Natural killer cell (primary cell): Measurements from ENCODE around the gene RGS10. TPM values are rescaled to one million over a fixed set of nuclear protein-coding genes. Genes with fewer than 3 reads are reported as not detected.
"Not testable (repeated sequence)": the region's sequence is repeated elsewhere in the genome, so short reads cannot be mapped to it uniquely, and the experiment has no call there.

ENCODE experiments used
- ATAC-seq, 3 donors: fragments of 150-1000 bp in 2 of 3; fragments of 200-7000 bp in 1 of 3; cut with Tn5 transposase; 1 replicate in 1 of 3; 2 replicates in 2 of 3; pipeline ENCODE4 v1.10.0; 2021; ENCODE audit warnings: mild to moderate bottlenecking in 2 of 3, moderate library complexity in 2 of 3
- DNase-seq, 2 donors: peaks; one replicate each; pipeline versions ENCODE4 v3.0.0 to v3.0.0-alpha.2; 2013 to 2021; ENCODE audit warnings: mixed read lengths in 1 of 2
- H3K27ac ChIP-seq: one replicate; pipeline ENCODE4 v1.5.1; 2013; ENCODE audit warnings: mild to moderate bottlenecking, low read length
- H3K27me3 ChIP-seq: one replicate; pipeline ENCODE4 v1.6.1; 2013; ENCODE audit warnings: low read length; ENCODE audit not compliant: control insufficient read depth, insufficient read depth
- H3K36me3 ChIP-seq: one replicate; pipeline ENCODE4 v1.6.1; 2013; ENCODE audit warnings: low read length; ENCODE audit not compliant: control insufficient read depth, insufficient read depth
- H3K4me1 ChIP-seq: one replicate; pipeline ENCODE4 v1.6.1; 2013; ENCODE audit warnings: low read length; ENCODE audit not compliant: control insufficient read depth, insufficient read depth
- H3K4me3 ChIP-seq: one replicate; pipeline ENCODE4 v1.5.1; 2013; ENCODE audit warnings: low read length
- H3K9me3 ChIP-seq: one replicate; pipeline ENCODE4 v1.6.1; 2013; ENCODE audit warnings: low read length; ENCODE audit not compliant: control insufficient read depth, insufficient read depth
- H3K27ac Mint-ChIP-seq, 2 donors: one replicate each; pipeline ENCODE4 v1.8.0; 2022; ENCODE audit warnings: mild to moderate bottlenecking in 2 of 2, mixed read lengths in 2 of 2, moderate library complexity in 1 of 2
- H3K27me3 Mint-ChIP-seq, 2 donors: one replicate each; pipeline ENCODE4 v1.8.0; 2022; ENCODE audit warnings: low read depth in 2 of 2, mixed read lengths in 2 of 2
- H3K36me3 Mint-ChIP-seq: one replicate; pipeline ENCODE4 v1.8.0; 2022; ENCODE audit warnings: mixed read lengths
- H3K4me1 Mint-ChIP-seq, 2 donors: one replicate each; pipeline ENCODE4 v1.8.0; 2022; ENCODE audit warnings: mixed read lengths in 2 of 2
- H3K4me3 Mint-ChIP-seq: one replicate; pipeline ENCODE4 v1.8.0; 2022; ENCODE audit warnings: mild to moderate bottlenecking, moderate library complexity, mixed read lengths
- H3K9me3 Mint-ChIP-seq, 2 donors: one replicate each; pipeline ENCODE4 v1.8.0; 2022; ENCODE audit warnings: mixed read lengths in 2 of 2
- CTCF ChIP-seq: fragments of 200-600 bp; IDR thresholded peaks from one replicate; pipeline ENCODE4 v1.8.0; 2022; ENCODE audit warnings: antibody characterized with exemption
- WGBS: methylation state at CpG from one replicate; pipeline ENCODE4 v1.1.7; 2013; ENCODE audit warnings: missing lambda C conversion rate; ENCODE audit not compliant: insufficient coverage; 5-methylcytosine and 5-hydroxymethylcytosine counted together
- intact Hi-C: fragments of 100-400 bp; cut with micrococcal nuclease; formaldehyde crosslinking; loops from one replicate; pipeline ENCODE4 v1.14.2; 2022
- total RNA-seq, 4 donors: library from RNA; stranded (reverse); fragments of 120-200 nt in 1 of 4; gene quantifications; one replicate each; pipeline versions ENCODE4 v1.2.3 to v1.2.4, GENCODE V29; 2013 to 2022

The RGS10 gene
- total RNA-seq, 3 donors from 2014 or later (not counting 1 experiment from before 2014, with no cell fraction given), result 13.5 to 25.7 (median 21.4) TPM

GRCh38 chr10:119556081-119556480 is 13.6 kb upstream of the RGS10 start:
- intact Hi-C loops, result not testable (repeated sequence)

DNA sequence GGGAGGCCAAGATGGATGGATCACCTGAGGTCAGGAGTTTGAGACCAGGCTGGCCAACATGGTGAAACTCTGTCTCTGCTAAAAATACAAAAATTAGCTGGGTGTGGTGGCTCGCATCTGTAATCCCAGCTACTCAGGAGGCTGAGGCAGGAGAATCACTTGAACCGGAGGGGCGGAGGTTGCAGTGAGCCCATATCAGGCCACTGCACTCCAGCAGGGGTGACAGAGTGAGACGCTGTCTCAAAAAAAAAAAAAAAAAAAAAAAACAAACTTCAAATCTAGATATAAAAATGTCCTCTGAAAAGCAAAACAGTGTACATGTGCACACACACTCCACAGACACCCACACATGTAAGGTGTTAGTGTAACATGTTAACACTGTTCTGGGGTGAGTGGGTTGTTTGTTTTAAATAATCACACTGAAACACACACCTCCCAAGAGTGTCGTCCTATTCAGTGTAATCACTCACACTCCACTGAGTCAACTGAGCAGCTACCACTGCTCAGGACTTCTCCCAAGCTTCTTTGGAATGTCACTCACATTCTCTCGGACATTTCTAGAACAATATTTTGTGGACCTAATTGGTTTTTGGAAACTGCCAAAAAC is 12.8 kb upstream of the RGS10 start:
- Histone ChIP-seq H3K4me3 (no peak overlapping the region), H3K27ac (no peak overlapping the region), H3K36me3 (no peaks in the 10 kb centered on the region), H3K9me3 (no peaks in the 10 kb centered on the region), H3K4me1 (no peaks in the 10 kb centered on the region), H3K27me3 (no peaks in the 10 kb centered on the region)
- TF ChIP-seq CTCF, result no peak
- ATAC-seq, result no peak
- H3K27ac Mint-ChIP-seq, result no peak overlapping the region
- intact Hi-C loops, result no loop called here
- DNase-seq, result no peak
- no peaks in the 10 kb centered on the region for H3K4me1 Mint-ChIP-seq
- H3K4me3 Mint-ChIP-seq, result no peak overlapping the region
- 86% methylated on average over 5 of the region's 6 CpGs for WGBS
- no peaks in the 10 kb centered on the region for H3K9me3 Mint-ChIP-seq
- H3K27me3 Mint-ChIP-seq, result peaks cover 0 to 6% of the 10 kb centered on the region in 2 donors
- H3K36me3 Mint-ChIP-seq, result no peaks in the 10 kb centered on the region

More at GRCh38 chr10:119556081-119556480, 13.6 kb upstream of the RGS10 start:
- not testable (repeated sequence) for DNase-seq, H3K9me3 ChIP-seq, H3K27ac Mint-ChIP-seq, H3K4me1 ChIP-seq, H3K4me1 Mint-ChIP-seq, H3K4me3 Mint-ChIP-seq, H3K27me3 ChIP-seq, H3K27me3 Mint-ChIP-seq, ATAC-seq, H3K36me3 Mint-ChIP-seq, H3K36me3 ChIP-seq, H3K27ac ChIP-seq, H3K4me3 ChIP-seq, H3K9me3 Mint-ChIP-seq
- 100% methylated on average over 1 of the region's 2 CpGs for WGBS

GRCh38 chr10:119550827-119551226 is 8.3 kb upstream of the RGS10 start:
- intact Hi-C loops, result no loop called here
- Histone ChIP-seq H3K27ac (no peak overlapping the region), H3K9me3 (no peaks in the 10 kb centered on the region), H3K4me1 (no peaks in the 10 kb centered on the region), H3K4me3 (no peak overlapping the region), H3K27me3 (peaks cover 5% of the 10 kb centered on the region), H3K36me3 (no peaks in the 10 kb centered on the region)
- no peaks in the 10 kb centered on the region for H3K9me3 Mint-ChIP-seq
- no peak overlapping the region for H3K27ac Mint-ChIP-seq
- H3K4me1 Mint-ChIP-seq, result no peaks in the 10 kb centered on the region
- no peak for TF ChIP-seq CTCF
- ATAC-seq (no peak), DNase-seq (no peak)
- WGBS, result 86% methylated on average over 4 of the region's 4 CpGs
- H3K36me3 Mint-ChIP-seq, result no peaks in the 10 kb centered on the region
- H3K4me3 Mint-ChIP-seq, result no peak overlapping the region
- H3K27me3 Mint-ChIP-seq, result peaks cover 31 to 34% of the 10 kb centered on the region in 2 donors

DNA sequence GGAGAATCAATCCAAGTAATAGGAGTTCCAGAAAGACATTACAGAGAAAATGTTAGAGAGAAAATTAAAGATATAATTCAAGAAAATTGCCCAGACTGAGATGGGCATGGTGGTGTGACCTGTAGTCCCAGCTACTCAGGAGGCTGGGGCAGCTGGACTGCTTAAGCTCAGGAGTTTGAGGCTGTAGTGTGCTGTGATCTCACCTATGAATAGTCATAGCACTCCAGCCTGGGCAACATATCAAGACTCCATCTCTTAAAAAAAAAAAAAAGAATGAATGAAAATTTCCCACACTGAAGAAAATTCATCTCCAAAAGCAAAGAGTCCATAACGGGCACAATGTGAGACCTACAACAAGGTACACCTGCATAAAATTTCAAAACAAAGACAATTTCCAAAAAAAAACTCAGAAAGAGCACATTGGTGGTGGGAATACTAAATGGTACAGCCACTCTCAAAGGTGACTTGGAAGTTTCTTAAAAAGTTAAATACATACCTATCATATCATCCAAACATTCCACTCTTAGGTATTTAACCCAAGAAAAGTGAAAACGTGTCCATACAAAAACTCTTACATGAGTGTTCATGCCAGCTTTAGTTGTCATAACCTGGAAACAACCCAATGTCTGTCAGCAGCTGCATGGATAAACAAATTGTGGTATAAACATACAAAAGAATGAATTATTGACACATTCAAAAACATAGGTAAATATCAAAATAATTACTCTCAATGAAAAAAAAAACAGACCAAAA is 6.9 kb upstream of the RGS10 start:
- Histone ChIP-seq H3K4me3 (no peak overlapping the region), H3K4me1 (no peaks in the 10 kb centered on the region), H3K27me3 (peaks cover 5% of the 10 kb centered on the region), H3K36me3 (no peaks in the 10 kb centered on the region), H3K9me3 (no peaks in the 10 kb centered on the region), H3K27ac (no peak overlapping the region)
- no peak for ATAC-seq
- Mint-ChIP-seq H3K4me1 (no peaks in the 10 kb centered on the region), H3K9me3 (no peaks in the 10 kb centered on the region), H3K4me3 (no peak overlapping the region), H3K27ac (no peak overlapping the region), H3K27me3 (peaks cover 31 to 37% of the 10 kb centered on the region in 2 donors), H3K36me3 (no peaks in the 10 kb centered on the region)
- no peak for TF ChIP-seq CTCF
- intact Hi-C loops, result no loop called here
- WGBS, result 100% methylated on average over 2 of the region's 2 CpGs
- DNase-seq, result no peak
